ENCODE results near the gene COX19. TPM values are rescaled to one million over a fixed set of nuclear protein-coding genes. Genes with fewer than 3 reads are reported as not detected.

The COX19 gene
- total and polyA plus RNA-seq, 2 of the 13 experiments (the other 11 are each of a cell fraction or from before 2014, with no cell fraction given): 11.5 to 21.7 TPM

- TF ChIP-seq GPBP1L1 (CRISPR knock-in tag; IDR thresholded peaks at IDR 0.05): no peak
- peak; percentile 56 for TF ChIP-seq MAX (IDR thresholded peaks at IDR 0.05)
Observed at GRCh38 chr7:954330-955238, 20.8 kb downstream of the COX19 start, which contains the start of gene ADAP1 (continued).

GRCh38 chr7:953547-954327, 21.6 kb downstream of the COX19 start:
- Histone ChIP-seq H3K27me3 (ENCODE audit: control insufficient read depth in 1 of 2, insufficient read depth in 2 of 2, low read length in 2 of 2) (no peaks in the 10 kb centered on the region), H3K4me2 (ENCODE audit: low read depth, low read length) (peak overlapping the region; percentile 83), H3K27ac (ENCODE audit: extremely low read length, insufficient read depth, low read length) (no peak overlapping the region), H3K9ac (ENCODE audit: insufficient read depth, low read depth, low read length) (peak overlapping the region; percentile 65), H3K36me3 (replicated peaks in 1 of 2; ENCODE audit: control insufficient read depth in 1 of 2, insufficient read depth in 2 of 2, low read length in 2 of 2) (no peaks in the 10 kb centered on the region; a peak in 1 of 5 replicates), H3K9me3 (ENCODE audit: low read length) (no peaks in the 10 kb centered on the region), H2AFZ (ENCODE audit: low read length) (no peak overlapping the region), H3K4me3 (replicated peaks in 1 of 3; ENCODE audit: insufficient read depth in 1 of 3, low read depth in 2 of 3, low read length in 3 of 3) (peak overlapping the region; percentile 59 to 81 (median 76)), H3K79me2 (ENCODE audit: insufficient read depth, low read length) (no peaks in the 10 kb centered on the region), H4K20me1 (ENCODE audit: insufficient read depth, low read length) (no peaks in the 10 kb centered on the region), H3K4me1 (ENCODE audit: insufficient read depth, low read length) (peaks cover 52% of the 10 kb centered on the region)
- POLR2A ChIA-PET: interaction anchor here (0.8 to 2.9 kb wide), 6 partner anchors 19 to 203 kb away, joined by 3 to 12 read pairs (median 6); no protein-coding TSS in a partner anchor
- CTCF ChIA-PET (ENCODE audit: low intra/inter-chr PET ratio, low total read pairs): interaction anchor here (0.8 kb wide), 1 partner anchor 689 kb away, joined by 3 read pairs; no protein-coding TSS in a partner anchor
- no TSS peak for BruUV-seq (replicated peaks)
- intact Hi-C loops (cut with micrococcal nuclease; ENCODE audit: unreplicated experiment): loop anchor here (5.0 to 10.0 kb wide), 3 partner anchors 49 to 139 kb away; partner anchors contain the start of gene GET4
- peak; percentile 53 for FAIRE-seq
- peak; percentile 69 for ATAC-seq
- no CpG with 5 or more reads among the region's 78 CpGs for WGBS (ENCODE audit: low lambda C conversion rate)
- in situ Hi-C loops (cut with HindIII; ENCODE audit: extremely low pct_ligation_motif_present, low pct_unique_long_range_greater_than_20kb): no loop called here
- peak; percentile 59 for DNase-seq (ENCODE audit: low spot score)
- TF ChIP-seq SYNCRIP (IDR thresholded peaks at IDR 0.05; ENCODE audit: insufficient read depth, low read depth, low read length): no peak
- TF ChIP-seq HMG20B (CRISPR knock-in tag; conservative IDR thresholded peaks at IDR 0.05): no peak
- TF ChIP-seq ARID5B (CRISPR knock-in tag; IDR thresholded peaks at IDR 0.05): no peak
- TF ChIP-seq ZNF256 (CRISPR knock-in tag; conservative IDR thresholded peaks at IDR 0.05): no peak
- TF ChIP-seq GLMP (CRISPR knock-in tag; IDR thresholded peaks at IDR 0.05; ENCODE audit: borderline replicate concordance): no peak
- no peak for TF ChIP-seq ZKSCAN5 (CRISPR knock-in tag; IDR thresholded peaks at IDR 0.05)
- TF ChIP-seq ZNF274 (CRISPR knock-in tag; IDR thresholded peaks at IDR 0.05): peak; percentile 56; the same call in 1 of the 2 replicates
- no peak for TF ChIP-seq NCOR1 (IDR thresholded peaks at IDR 0.05; ENCODE audit: borderline replicate concordance, low read length)
- TF ChIP-seq ZFAT (CRISPR knock-in tag; conservative IDR thresholded peaks at IDR 0.05): no peak
- no peak for TF ChIP-seq ZNF839 (CRISPR knock-in tag; IDR thresholded peaks at IDR 0.05; ENCODE audit: borderline replicate concordance)
- no peak for TF ChIP-seq RAD21 (CRISPR knock-in tag; IDR thresholded peaks at IDR 0.05)
